Stimulated activated CD8-positive, alpha-beta memory T cell treated with anti-CD3 and anti-CD28 coated beads, Interleukin-7, amount 100 ng/mL, for 24 hours (primary cell): Measurements from ENCODE around the gene CLOCK.

ENCODE experiments used
- DNase-seq: peaks from one replicate; pipeline ENCODE4 v3.0.0-alpha.2; 2020; ENCODE audit warnings: low read depth

The CLOCK gene

DNA sequence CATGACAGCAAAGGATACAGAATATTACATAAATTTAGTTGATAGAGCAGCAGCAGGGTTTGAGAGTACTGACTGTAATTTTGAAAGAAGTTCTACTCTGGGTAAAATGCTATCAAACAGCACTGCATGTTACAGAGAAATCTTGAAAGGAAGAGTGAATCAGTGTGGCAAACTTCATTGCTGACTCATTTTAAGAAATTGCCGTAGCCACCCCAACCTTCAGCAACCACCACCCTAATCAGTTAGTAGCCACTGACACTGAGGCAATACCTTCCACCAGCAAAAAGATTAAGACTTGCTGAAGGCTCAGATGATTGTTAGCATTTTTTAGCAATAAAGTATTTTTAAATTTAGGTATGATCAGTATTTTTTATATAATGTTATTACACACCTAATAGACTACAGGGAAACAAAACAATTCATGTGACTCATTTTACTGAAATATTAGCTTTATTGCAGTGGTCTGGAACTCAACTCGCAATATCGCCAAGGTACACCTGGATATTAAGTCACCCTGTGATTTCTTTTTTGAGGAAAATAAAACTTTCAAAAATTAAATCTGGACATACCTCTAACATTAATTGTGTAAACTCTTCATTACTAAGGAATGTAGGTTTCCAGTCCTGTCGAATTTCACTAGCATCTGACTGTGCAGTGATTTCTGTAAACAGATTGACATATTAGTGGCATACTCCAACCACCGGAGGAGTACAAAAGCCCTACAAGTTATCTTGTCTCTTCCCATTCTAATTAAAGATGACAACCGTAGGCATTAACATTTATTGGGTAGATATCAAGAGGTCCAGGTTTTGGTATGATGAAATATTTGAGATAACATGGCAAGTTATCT, 71.1 kb downstream of the CLOCK start:
- DNase-seq, result no peak

DNA sequence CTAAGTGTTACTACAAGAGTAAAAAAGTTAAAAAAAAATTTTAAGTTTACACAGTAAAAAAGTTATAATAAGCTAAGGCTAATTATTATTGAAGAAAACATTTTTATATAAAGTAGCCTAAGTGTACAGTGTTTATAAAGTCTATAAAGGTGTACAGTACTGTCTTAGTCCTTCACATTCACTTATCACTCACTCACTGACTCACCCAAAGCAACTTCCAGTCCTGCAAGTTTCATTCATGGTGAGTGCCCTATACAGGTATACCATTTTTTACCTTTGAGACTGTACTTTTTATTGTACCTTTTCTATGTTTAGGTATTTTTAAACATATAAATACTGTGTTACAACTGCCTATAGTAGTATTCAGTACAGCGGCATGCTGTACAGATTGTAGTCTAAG, 76.7 kb downstream of the CLOCK start:
- no peak for DNase-seq

DNA sequence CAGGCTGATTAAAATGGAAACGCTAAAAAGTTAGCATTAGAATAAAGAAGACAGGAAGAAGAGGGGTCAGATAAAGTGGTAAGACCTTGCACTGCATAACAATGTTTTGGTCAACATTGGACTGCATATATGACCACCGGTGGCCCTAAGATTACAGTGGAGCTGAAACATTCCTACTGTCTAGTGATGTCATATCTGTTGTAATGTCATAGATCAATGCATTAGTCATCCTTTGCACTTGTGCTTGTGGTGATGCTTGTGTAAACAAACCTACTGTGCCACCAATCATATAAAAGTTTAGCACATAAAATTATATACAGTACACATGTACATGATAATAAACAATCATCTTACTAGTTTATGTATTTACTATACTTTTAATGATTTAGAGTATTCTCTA, 78.0 kb downstream of the CLOCK start:
- DNase-seq, result no peak

DNA sequence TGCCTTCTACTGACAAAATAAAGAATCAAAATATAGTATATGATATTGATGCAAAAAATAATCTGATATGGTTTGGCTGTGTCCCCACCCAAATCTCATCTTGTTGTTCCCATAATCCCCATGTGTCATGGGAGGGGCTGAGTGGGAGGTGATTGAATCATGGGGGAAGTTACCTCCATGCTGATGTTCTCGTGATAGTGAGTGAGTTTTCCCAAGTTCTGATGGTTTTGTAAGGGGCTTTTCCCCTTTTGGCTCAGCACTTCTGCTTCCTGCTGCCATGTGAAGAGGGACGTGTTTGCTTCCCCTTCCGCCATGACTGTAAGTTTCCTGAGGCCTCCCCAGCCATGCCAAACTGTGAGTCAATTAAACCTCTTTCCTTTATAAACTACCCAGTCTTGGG, 80.7 kb downstream of the CLOCK start:
- DNase-seq, result no peak

DNA sequence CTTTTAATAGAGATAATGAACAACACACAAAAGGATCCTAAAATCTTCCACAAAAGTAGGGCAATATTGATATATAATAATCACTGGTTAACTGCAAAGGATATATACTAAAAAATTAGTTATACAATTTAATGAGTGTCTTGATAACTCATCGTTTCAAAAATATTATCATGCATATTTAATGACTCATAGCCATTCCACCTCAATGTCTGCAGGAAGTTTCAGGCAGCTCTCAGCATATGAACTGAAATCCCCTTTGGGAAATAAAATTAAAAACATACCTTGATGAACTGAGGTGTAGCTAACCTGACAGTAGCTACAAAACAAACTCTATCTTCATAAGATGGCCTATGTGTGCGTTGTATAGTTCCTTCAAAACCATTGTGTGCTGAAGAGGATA, 88.1 kb downstream of the CLOCK start:
- no peak for DNase-seq

DNA sequence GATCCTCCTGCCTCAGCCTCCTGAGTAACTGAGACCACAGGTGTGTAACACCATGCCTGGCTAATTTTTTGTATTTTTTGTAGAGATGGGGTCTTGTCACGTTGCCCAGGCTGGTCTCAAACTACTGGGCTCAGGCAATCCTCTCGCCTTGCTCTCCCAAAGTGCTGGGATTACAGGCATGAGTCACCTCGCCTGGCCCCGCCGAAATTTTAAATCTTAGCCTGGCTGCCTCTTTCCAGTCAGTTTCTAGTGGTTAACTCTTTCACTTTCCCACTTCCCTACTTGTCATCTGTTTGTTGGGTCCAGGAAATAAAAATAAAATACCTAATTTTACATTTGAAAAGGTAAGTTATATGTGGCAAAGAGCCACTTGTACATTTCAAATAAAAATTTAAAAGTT, 88.5 kb downstream of the CLOCK start:
- DNase-seq, result no peak

DNA sequence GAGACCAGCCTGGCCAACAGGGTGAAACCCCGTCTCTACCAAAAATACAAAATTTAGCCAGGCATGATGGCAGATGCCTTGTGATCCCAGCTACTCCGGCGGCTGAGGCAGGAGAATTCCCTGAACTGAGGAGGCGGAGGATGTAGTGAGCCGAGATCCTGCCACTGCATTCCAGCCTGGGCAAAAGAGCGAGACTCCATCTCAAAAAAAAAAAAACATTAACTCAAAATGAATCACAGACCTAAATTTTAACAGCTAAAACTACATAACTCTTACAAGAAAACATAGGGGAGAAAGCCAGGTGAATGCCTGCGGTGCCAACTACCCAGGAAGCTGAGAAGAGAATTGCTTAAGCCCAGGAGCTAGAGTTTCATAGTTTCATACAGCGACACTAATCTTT, 96.1 kb downstream of the CLOCK start:
- no peak for DNase-seq

DNA sequence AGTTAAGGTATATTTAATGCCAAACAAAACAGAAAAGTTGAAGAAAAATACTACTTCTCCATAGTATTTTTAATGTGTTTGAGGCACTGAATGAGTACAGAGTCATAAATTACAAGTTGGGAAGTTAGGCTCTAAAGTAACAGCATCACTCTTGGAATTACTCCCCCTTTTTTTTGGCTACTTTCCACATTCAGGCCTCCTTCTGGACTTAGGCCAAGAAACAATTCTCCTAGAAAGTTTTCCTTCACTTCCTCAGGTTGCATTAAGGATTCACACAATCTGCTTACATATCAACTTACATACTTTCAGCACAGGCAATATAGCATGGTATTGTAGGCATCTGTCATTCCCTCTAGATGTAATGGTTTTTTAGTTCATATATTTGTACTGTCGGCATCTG, 98.9 kb downstream of the CLOCK start:
- DNase-seq, result no peak

DNA sequence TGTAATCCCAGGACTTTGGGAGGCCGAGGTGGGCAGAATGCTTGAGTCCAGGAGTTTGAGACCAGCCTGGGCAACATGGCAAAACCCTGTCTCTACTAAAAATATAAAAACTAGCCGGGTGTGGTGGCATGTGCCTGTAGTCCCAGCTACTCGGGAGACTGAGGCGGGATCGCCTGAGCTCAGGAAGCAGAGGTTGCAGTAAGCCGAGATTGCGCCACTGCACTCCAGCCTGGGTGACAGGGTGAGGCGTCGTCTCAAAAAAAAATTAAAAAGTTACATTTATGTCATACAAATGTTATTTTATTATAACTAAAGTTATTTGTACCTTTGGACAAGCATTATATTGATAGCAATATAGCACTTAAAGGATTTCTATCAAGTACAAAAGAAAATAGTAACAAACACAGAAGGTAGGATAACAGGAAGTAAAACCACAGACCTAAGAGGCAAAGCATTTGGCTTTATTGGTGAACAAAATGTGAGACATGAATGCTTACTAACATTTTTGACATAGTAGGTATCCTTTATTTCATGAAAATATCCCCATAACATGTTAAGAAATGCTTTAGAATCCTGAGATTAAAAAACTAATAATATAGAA, 99.5 kb downstream of the CLOCK start:
- no peak for DNase-seq

DNA sequence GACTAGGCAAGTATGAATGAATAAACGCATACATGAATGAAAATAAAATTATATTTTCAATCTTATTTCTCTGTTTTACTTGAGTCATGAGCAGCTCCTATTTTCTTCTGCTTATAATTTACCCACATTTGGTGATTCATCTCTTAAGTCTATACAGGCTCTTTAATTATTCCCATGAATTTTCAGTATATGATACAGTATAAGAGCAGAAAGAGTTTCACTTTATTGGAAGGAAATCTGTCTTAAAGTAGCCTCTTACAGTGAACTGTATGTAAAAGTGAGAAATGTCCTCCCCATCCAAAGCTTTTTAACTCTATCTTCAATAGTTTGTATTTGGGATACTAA, 100.2 kb downstream of the CLOCK start:
- DNase-seq, result no peak

DNA sequence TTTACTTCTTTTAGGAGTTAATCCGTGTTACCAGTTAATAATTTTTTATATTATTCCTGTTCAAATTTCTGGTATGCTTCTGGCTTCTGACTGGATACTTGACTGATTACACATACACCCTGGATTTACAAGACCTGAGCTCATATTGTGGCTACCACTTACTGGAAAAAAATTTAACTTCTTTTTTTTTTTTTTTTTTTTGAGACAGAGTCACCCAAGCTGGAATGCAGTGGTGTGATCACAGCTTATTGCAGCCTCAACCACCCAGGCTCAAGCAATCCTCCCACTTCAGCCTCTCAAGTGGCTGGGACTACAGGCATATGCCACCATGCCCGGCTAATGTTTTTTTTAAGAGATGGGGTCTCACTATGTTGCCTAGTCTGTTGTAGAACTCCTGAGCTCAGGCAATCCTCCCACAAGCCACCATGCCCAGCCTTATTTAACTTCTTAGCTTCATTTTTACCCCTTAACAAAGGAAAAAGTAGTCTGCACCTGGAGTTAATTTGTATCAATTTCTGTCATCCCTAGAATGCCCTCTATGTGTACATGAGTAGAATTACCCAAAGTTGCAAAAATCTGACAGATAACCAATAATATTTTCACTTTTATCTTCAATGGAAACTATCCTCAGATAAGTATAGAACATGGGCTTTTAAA, 100.7 kb downstream of the CLOCK start:
- DNase-seq, result no peak

DNA sequence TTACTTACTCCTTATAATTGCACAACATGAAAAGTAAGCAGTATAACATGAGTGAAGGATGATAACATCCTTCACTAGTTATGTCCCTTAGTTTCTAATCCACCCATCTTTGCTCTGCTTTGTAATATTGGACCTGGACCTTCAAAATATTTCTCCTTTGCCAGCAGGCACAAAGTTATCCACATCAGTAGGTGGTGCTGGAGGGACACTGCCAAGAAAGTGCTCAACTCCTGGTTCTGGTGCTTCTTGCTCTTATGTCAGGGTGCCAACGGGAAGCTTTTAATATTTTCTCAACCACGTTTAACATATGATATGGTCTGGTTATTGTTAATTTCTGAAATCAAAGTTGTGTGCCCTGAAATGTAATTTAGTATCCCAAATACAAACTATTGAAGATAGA, 101.9 kb downstream of the CLOCK start:
- no peak for DNase-seq

DNA sequence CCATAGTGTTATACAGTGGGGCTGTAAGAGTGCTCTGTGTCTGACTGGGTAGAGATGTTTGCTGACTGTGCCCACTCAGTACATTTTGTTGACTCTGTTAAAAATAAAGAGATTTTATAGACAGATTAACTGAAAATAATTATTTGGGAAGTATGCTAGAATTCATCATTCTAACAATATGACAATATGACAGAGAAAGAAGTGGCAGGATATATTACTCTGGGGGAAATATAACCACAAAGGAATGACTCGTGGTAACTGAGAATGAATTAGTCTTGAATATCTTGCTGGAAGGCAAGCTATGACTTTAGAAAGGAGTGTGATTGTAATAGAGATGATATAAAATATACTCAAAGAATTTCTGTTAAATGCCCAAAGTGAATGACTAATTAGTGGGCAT, 104.2 kb downstream of the CLOCK start:
- DNase-seq, result no peak

DNA sequence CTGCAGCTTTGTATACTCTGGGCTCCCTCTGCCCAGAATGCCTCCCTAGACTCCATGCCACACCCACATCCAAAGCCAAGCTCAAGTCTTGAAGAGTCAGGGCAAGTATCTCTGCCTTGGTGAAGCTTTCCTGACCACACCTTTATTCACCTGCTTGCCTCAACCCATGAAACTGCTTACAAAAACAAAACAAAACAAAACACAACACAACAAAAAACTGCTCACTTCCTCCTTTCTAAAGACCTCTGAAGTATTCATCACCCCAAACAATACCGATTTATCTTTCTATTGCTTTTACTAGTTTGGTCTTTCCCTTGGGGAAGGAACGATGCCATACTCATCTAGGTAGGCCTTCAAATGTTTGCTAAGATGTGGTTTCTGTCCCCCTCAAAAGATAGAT, 105.9 kb downstream of the CLOCK start:
- no peak for DNase-seq

DNA sequence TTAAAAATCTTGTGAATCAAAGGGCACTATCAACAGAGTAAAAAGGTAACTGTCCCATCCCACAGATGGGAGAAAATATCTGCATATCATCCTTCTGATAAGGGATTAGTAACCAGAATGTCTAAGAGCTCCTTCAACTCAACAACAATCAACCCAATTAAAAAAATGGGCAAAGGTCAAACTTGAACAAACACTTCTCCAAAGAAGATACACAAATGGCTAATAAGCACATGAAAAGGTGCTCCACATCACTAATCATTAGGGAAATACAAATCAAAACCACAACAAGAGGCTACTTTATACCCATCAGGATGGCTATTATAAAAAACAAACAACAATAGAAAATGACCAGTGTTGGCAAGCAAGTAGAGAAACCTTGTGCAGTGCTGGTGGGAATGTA, 107.7 kb downstream of the CLOCK start:
- no peak for DNase-seq

DNA sequence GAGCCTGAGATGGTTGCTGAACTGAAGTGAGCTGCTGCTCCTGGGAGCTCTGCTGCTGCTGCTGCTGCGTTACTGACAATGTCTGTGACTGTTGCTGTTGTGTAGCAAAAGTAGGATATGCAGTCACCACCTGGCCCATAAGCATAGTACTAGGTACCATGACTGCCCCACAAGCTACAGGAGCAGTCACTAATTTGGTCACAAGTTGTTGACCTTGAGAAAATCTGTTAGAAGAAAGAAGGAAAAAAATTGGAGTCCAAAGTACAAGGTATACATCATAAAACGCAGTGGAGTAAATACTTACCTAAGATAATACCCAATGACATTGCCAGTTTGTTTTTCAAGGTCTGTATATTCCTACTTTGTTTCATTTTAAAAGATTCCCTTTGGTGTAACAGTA, 108.4 kb downstream of the CLOCK start:
- DNase-seq, result no peak

DNA sequence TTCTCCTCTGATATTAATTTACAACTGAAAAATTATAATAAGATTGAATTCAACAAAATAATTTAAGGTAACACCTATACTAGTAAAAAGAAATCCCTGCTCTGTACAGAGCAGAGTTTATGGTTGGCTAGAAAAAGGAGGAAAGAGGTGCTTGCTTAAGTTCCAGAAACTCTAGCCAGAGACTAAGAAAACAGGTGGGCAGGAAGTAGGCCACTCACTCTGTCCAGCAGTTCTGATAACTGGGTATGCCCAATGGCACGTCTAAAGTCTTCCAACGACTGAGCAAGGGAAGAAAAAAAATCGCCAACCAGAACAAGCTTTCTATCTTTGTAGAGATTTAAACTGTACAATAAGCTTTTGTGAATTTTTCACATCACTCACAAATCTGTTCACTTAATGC, 108.9 kb downstream of the CLOCK start:
- no peak for DNase-seq

DNA sequence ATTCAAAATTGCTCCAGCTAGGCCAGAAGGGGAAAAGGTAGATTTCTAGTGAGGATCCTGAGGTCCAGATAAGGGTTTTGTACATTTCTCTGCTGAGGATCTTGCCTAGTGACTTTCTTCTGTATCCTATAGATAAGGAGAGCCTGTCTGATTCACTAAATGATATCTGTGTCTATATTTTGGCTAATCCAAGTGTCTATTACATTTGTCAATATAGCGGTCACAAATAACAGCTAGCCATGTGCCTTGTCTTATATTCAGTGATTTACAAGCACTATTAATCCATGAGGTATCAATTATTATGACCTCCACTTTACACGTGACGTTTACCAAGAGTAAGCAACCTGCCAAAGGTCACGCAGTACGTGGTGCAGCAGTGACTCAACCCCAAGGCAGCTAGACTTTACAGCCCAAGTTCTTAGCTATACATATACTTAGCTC, 109.3 kb downstream of the CLOCK start:
- DNase-seq, result no peak

DNA sequence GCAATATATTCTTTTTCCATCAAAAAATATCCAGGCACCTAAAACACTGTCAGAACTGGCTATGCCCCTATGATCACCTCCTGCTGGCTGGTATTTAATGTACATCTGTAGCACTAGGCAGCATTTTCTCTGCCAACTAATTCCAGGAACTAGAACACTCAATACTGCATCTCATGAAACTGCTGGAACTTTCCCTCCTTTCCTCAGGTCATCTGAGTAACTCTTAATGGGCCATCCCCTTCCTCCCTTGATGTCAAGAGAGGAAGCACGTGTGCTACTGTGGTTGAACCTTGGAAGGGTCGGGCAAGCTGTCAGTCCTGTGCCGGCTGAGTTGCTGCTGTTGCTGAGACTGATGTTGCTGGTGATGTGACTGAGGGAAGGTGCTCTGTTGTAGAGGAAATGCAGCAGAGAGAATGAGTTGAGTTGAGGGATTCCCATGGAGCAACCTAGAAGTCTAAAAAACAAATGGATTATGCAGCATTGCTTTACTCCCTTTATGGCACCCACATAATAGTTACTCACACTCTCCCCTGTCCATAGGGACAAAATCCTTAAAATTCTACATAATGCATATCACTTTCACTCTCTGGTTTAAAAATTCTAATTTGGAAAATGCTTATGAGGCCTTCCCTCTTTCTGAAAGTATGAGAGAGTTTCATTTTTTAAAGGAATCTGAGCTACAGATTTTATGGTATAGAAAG, 111.4 kb downstream of the CLOCK start:
- no peak for DNase-seq

DNA sequence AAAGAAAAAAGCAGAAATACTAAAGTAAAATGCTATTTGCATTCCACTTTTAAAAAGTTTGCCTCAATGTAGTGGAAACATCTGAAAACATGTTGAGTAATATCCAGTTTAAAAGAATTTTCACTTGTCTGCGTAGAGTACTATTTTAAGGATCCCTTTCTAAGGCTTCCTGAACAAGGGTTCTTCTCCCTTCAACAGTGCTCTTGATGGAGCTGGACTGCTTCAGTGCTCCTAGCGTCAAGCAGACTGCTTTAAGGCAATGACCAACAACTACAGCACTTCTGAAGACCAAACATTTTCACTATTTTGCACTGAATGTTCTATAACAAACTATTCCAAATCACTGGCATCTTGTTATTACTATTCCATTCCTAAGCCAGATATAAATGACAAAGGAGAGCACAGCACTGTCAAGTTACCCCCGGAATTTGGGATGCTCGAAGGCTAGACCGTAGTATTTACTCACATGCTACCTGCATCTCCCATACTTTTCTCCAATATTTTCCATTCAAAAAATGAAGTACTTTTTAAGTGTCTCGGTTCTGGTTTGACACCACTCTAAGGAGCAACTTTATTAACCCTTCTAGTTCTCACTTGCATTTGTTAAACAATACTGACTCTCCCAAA, 114.9 kb downstream of the CLOCK start:
- no peak for DNase-seq

DNA sequence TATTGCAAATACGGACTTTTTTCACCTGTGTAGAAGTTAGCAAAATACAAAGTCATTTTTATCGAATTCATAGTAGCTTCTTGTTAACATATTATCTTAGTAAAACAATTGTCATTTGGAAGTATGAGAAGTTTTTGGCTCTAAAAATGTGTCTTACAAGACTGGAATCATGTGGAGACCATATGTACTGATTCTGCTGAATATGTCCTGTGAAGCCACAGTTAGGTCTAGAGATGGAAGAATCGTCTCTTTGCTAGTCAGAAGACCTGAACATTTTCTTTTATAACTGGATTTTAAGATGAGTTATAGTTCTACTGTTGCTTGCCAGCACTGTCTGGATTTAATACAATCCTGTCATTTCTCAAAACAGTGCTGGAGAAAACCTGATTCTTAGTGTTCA, 121.9 kb downstream of the CLOCK start:
- no peak for DNase-seq

DNA sequence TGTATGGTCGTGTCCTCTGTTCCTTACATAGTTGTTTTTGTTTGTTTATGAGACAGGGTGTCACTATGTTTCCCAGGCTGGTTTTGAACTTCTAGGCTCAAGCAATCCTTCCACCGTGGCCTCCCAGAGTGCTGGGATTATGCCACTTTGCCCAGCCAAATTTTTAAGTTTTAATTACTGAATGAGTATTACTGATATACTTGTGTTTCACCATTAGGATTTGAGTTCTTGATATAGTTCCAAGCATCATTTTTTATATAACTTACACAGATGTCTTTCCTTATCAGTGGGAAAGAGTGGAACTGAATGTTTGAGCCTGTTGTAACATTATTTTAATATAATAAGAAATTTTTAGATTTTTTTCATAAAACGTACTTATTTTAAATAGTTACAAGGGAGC, 130.5 kb downstream of the CLOCK start:
- DNase-seq, result no peak
